Gastroesophageal sphincter (tissue), 3 donors: ENCODE results near the gene BCAP29.

ENCODE experiments used
- EP300 ChIP-seq: sonication (generic); formaldehyde crosslinking; IDR thresholded peaks from one replicate; pipeline ENCODE4 v1.6.1; 2017; ENCODE audit warnings: antibody characterized with exemption, mild to moderate bottlenecking
- POLR2A ChIP-seq, 2 donors: fragments of 450-650 bp; IDR thresholded peaks; one replicate each; pipeline ENCODE4 v1.6.1; 2017; ENCODE audit warnings: antibody characterized with exemption in 2 of 2, mild to moderate bottlenecking in 2 of 2, moderate library complexity in 1 of 2
- POLR2AphosphoS5 ChIP-seq: sonication (generic); formaldehyde crosslinking; IDR thresholded peaks from one replicate; pipeline ENCODE4 v1.6.1; 2017; ENCODE audit warnings: antibody characterized with exemption
- TF ChIP-seq, protein P1 (sequence below), 4 experiments: fragments of 200-600 bp in 2 of 4; fragments of 450-650 bp in 2 of 4; sonication (generic) in 1 of 4; IDR thresholded peaks; one replicate each; pipeline ENCODE4 v1.5.1; 2017 to 2019; ENCODE audit warnings: antibody characterized with exemption in 4 of 4, mild to moderate bottlenecking in 2 of 4, moderate library complexity in 2 of 4

DNA sequence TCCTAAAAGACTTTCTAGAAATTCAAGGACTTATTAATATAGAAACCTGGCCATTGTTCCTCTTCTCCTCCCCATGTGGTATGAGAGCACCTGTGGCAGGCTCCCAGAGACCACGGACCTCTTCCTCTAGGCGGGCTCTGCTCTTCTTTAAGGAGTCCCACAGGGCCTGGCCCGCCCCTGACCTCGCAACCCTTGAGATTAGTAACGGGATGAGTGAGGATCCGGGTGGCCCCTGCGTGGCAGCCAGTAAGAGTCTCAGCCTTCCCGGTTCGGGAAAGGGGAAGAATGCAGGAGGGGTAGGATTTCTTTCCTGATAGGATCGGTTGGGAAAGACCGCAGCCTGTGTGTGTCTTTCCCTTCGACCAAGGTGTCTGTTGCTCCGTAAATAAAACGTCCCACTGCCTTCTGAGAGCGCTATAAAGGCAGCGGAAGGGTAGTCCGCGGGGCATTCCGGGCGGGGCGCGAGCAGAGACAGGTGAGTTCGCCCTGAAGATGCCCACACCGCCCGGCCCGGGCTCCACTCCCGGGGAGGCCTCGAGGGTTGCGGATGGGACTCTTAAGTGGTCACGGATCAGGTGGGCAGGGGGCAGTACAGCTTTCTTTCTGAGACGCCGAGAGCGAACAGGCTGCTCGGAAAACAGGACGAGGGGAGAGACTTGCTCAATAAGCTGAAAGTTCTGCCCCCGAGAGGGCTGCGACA lies 80.5 kb downstream of the BCAP29 start, which contains the start of gene SLC26A4:
- TF ChIP-seq, protein P1, sequence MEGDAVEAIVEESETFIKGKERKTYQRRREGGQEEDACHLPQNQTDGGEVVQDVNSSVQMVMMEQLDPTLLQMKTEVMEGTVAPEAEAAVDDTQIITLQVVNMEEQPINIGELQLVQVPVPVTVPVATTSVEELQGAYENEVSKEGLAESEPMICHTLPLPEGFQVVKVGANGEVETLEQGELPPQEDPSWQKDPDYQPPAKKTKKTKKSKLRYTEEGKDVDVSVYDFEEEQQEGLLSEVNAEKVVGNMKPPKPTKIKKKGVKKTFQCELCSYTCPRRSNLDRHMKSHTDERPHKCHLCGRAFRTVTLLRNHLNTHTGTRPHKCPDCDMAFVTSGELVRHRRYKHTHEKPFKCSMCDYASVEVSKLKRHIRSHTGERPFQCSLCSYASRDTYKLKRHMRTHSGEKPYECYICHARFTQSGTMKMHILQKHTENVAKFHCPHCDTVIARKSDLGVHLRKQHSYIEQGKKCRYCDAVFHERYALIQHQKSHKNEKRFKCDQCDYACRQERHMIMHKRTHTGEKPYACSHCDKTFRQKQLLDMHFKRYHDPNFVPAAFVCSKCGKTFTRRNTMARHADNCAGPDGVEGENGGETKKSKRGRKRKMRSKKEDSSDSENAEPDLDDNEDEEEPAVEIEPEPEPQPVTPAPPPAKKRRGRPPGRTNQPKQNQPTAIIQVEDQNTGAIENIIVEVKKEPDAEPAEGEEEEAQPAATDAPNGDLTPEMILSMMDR (IDR thresholded peaks at IDR 0.05): no peak
- no peak for TF ChIP-seq POLR2A (IDR thresholded peaks at IDR 0.05)
- TF ChIP-seq EP300: no peak
- no peak for TF ChIP-seq POLR2AphosphoS5
